A549 (cell line): ENCODE measurements around the gene C8A. TPM values are rescaled to one million over a fixed set of nuclear protein-coding genes. Genes with fewer than 3 reads are reported as not detected.

ENCODE experiments used
- ATAC-seq, 2 experiments: fragments of 200-7000 bp in 1 of 2; fragments of >200 bp in 1 of 2; cut with Nextera tagmentation in 1 of 2; cut with Tn5 transposase in 1 of 2; 3 replicates each; pipeline versions ENCODE4 v1.8.0 to v1.9.1; 2018 to 2020; ENCODE audit warnings: mild to moderate bottlenecking in 1 of 2, moderate library complexity in 1 of 2
- CTCF ChIA-PET: fragments of 300-600 bp; sonication (Branson Sonifier 250); formaldehyde crosslinking; extraction: SDS; loops from one replicate; lab custom pipeline; 2021; ENCODE audit warnings: antibody characterized with exemption, inconsistent platforms; lab: Yijun Ruan, JAX
- POLR2A ChIA-PET: fragments of 350-600 bp; formaldehyde crosslinking; extraction: SDS; loops from one replicate; lab custom pipeline; 2021; ENCODE audit warnings: antibody characterized with exemption, inconsistent platforms; lab: Yijun Ruan, JAX
- DNase-seq, 2 experiments: peaks; one replicate each; pipeline versions ENCODE4 v3.0.0 to v3.0.0-alpha.2; 2011 to 2016; ENCODE audit warnings: low read depth in 1 of 2, low spot score in 1 of 2
- FAIRE-seq: peaks from 2 replicates; lab custom pipeline; 2011; peaks lifted over from hg19 to GRCh38; lab: Jason Lieb, UNC
- H3K27ac ChIP-seq, 2 experiments: fragments of >200 bp; sonication (Bioruptor Twin); formaldehyde crosslinking; 3 replicates each; pipeline ENCODE4 v1.5.1; 2016 to 2017
- H3K4me1 ChIP-seq: fragments of >200 bp; sonication (Bioruptor Twin); formaldehyde crosslinking; 3 replicates; pipeline ENCODE4 v1.6.1; 2016
- H3K4me2 ChIP-seq: fragments of >200 bp; sonication (Bioruptor Twin); formaldehyde crosslinking; 3 replicates; pipeline ENCODE4 v1.6.1; 2016
- H3K4me3 ChIP-seq: fragments of >200 bp; sonication (Bioruptor Twin); formaldehyde crosslinking; 3 replicates; pipeline ENCODE4 v1.5.1; 2016
- H3K9me3 ChIP-seq: fragments of >200 bp; sonication (Bioruptor Twin); formaldehyde crosslinking; 3 replicates; pipeline ENCODE4 v1.6.1; 2016
- BHLHE40 ChIP-seq: IDR thresholded peaks from 2 replicates; pipeline ENCODE4 v1.6.1; 2012; ENCODE audit warnings: low read depth, low read length, inconsistent platforms
- CEBPB ChIP-seq, 2 experiments: fragments of >200 bp in 1 of 2; sonication (Bioruptor Twin) in 1 of 2; formaldehyde crosslinking in 1 of 2; IDR thresholded peaks; 2 replicates each; pipeline ENCODE4 v1.6.1; 2012 to 2016
- CHD2 ChIP-seq: fragments of 150-350 bp; IDR thresholded peaks from 2 replicates; pipeline ENCODE4 v1.6.1; 2014; ENCODE audit warnings: low read length; ENCODE audit not compliant: partially characterized antibody
- CHD4 ChIP-seq: fragments of 200-600 bp; sonication (generic); IDR thresholded peaks from 2 replicates; pipeline ENCODE4 v1.6.1; 2016; ENCODE audit warnings: antibody characterized with exemption, mild to moderate bottlenecking, borderline replicate concordance
- CTCF ChIP-seq: fragments of >200 bp; sonication (Bioruptor Twin); formaldehyde crosslinking; IDR thresholded peaks from 3 replicates; pipeline ENCODE4 v1.5.1; 2016
- FOXS1 ChIP-seq: fragments of 250-450 bp; sonication (Bioruptor Pico); IDR thresholded peaks from 2 replicates; pipeline ENCODE4 v1.5.0; 2020; ENCODE audit warnings: mild to moderate bottlenecking, moderate library complexity
- GATA3 ChIP-seq: IDR thresholded peaks from 2 replicates; pipeline ENCODE4 v1.6.1; 2012; ENCODE audit warnings: borderline replicate concordance
- JUN ChIP-seq, 2 experiments: fragments of >200 bp; sonication (Bioruptor Twin); formaldehyde crosslinking; IDR thresholded peaks; 2 replicates in 1 of 2; 3 replicates in 1 of 2; pipeline ENCODE4 v1.6.1; 2016 to 2017
- JUNB ChIP-seq: fragments of >200 bp; sonication (Bioruptor Twin); formaldehyde crosslinking; IDR thresholded peaks from 2 replicates; pipeline ENCODE4 v1.6.1; 2016
- KDM1A ChIP-seq: fragments of 200-600 bp; sonication (generic); IDR thresholded peaks from 2 replicates; pipeline ENCODE4 v1.6.1; 2016; ENCODE audit warnings: low read depth, mild to moderate bottlenecking
- KDM5A ChIP-seq: fragments of 200-600 bp; sonication (generic); IDR thresholded peaks from 2 replicates; pipeline ENCODE4 v1.6.1; 2016; ENCODE audit warnings: antibody characterized with exemption, mild to moderate bottlenecking
- MAZ ChIP-seq: fragments of 150-350 bp; IDR thresholded peaks from 2 replicates; pipeline ENCODE4 v1.6.1; 2014; ENCODE audit warnings: antibody characterized with exemption, low read depth, low read length, borderline replicate concordance
- MYC ChIP-seq: IDR thresholded peaks from 2 replicates; pipeline ENCODE4 v1.6.1; 2012; ENCODE audit warnings: mild to moderate bottlenecking, inconsistent platforms, low read length, improper control_type of control experiment, borderline replicate concordance
- PHF8 ChIP-seq: fragments of 200-600 bp; sonication (generic); IDR thresholded peaks from 2 replicates; pipeline ENCODE4 v1.6.1; 2016; ENCODE audit warnings: low read depth, mild to moderate bottlenecking, antibody characterized with exemption, moderate library complexity, borderline replicate concordance
- POLR2A ChIP-seq: IDR thresholded peaks from 2 replicates; pipeline ENCODE4 v1.6.1; 2012; ENCODE audit warnings: mild to moderate bottlenecking, low read length
- POLR2AphosphoS2 ChIP-seq: conservative IDR thresholded peaks from 2 replicates; pipeline ENCODE4 v1.6.1; 2012; ENCODE audit warnings: low read length, improper control_type of control experiment, inconsistent platforms
- RAD21 ChIP-seq, 2 experiments: fragments of >200 bp in 1 of 2; sonication (Bioruptor Twin) in 1 of 2; formaldehyde crosslinking in 1 of 2; IDR thresholded peaks in 1 of 2; conservative IDR thresholded peaks in 1 of 2; 2 replicates in 1 of 2; 3 replicates in 1 of 2; pipeline ENCODE4 v1.6.1; 2012 to 2018; ENCODE audit warnings: inconsistent platforms in 1 of 2
- RARB ChIP-seq: fragments of 250-450 bp; sonication (Bioruptor Pico); IDR thresholded peaks from 2 replicates; pipeline ENCODE4 v1.8.0; 2021; ENCODE audit warnings: mild to moderate bottlenecking, moderate library complexity
- RCOR1 ChIP-seq: fragments of 150-350 bp; IDR thresholded peaks from 2 replicates; pipeline ENCODE4 v1.6.1; 2014; ENCODE audit warnings: antibody characterized with exemption, low read length, low read depth
- TFCP2L1 ChIP-seq: fragments of 250-450 bp; sonication (Bioruptor Pico); IDR thresholded peaks from 2 replicates; pipeline ENCODE4 v1.5.0; 2021; ENCODE audit warnings: mild to moderate bottlenecking
- TP53 ChIP-seq: fragments of 250-450 bp; sonication (Bioruptor Pico); IDR thresholded peaks from 2 replicates; pipeline ENCODE4 v1.5.0; 2021; ENCODE audit warnings: mild to moderate bottlenecking, moderate library complexity
- ZC3H11A ChIP-seq: fragments of 450-650 bp; IDR thresholded peaks from 2 replicates; pipeline ENCODE4 v1.6.1; 2014; ENCODE audit warnings: antibody characterized with exemption, mild to moderate bottlenecking
- ZFP36 ChIP-seq: fragments of 450-650 bp; IDR thresholded peaks from 2 replicates; pipeline ENCODE4 v1.6.1; 2014; ENCODE audit warnings: borderline replicate concordance; ENCODE audit not compliant: partially characterized antibody
- ZNF302 ChIP-seq: fragments of 250-450 bp; sonication (Bioruptor Pico); IDR thresholded peaks from 2 replicates; pipeline ENCODE4 v1.9.0; 2021; ENCODE audit warnings: inconsistent platforms, mild to moderate bottlenecking, moderate library complexity
- WGBS: methylation state at CpG from one replicate; pipeline ENCODE4 v1.1.6; 2017; ENCODE audit errors: missing lambda C conversion rate; 5-methylcytosine and 5-hydroxymethylcytosine counted together
- polyA plus RNA-seq, 4 experiments: library from polyadenylated mRNA; depleted of rRNA in 3 of 4; stranded (reverse); fragments of >200 nt; fragmentation: RNase III in 1 of 4; extraction: RNeasy Plus Mini Kit Qiagen cat#74134 plus additional on column Dnase treatment in 1 of 4; gene quantifications; 2 replicates in 3 of 4; 3 replicates in 1 of 4; pipeline ENCODE4 v1.2.3, GENCODE V29; 2011 to 2017
- TF ChIP-seq, protein P1 (sequence below): fragments of 200-600 bp; sonication (generic); IDR thresholded peaks from 2 replicates; pipeline ENCODE4 v1.6.1; 2016; ENCODE audit warnings: antibody characterized with exemption, mild to moderate bottlenecking, moderate library complexity
- TF ChIP-seq, protein P2 (sequence below): fragments of >200 bp; sonication (Bioruptor Twin); formaldehyde crosslinking; IDR thresholded peaks from 3 replicates; pipeline ENCODE4 v1.6.1; 2016
- TF ChIP-seq, protein P3 (sequence below): fragments of 250-450 bp; sonication (Bioruptor Pico); IDR thresholded peaks from 2 replicates; pipeline ENCODE4 v1.5.0; 2021; ENCODE audit warnings: mild to moderate bottlenecking, moderate library complexity, borderline replicate concordance

The C8A gene
- polyA plus RNA-seq, 2 of the 4 experiments (the other 2 are of a cell fraction) = not detected

GRCh38 chr1:56836359-56836758 lies 18.2 kb upstream of the C8A start:
- CTCF ChIA-PET = no interaction called here
- H3K9me3 ChIP-seq = no peaks in the 10 kb centered on the region; the same call in 2 of the 3 replicates
- FAIRE-seq (no peak), DNase-seq (no peak), ATAC-seq (no peak)
- POLR2A ChIA-PET = no interaction called here
- no peak overlapping the region for H3K4me3 ChIP-seq
- WGBS = 35% methylated on average over 3 of the region's 4 CpGs
- H3K27ac ChIP-seq = no peak overlapping the region
- H3K4me1 ChIP-seq = no peaks in the 10 kb centered on the region
- no peak overlapping the region for H3K4me2 ChIP-seq
- TF ChIP-seq CHD2 (no peak), RAD21 (conservative IDR thresholded peaks at IDR 0.05 in 1 of 2, IDR thresholded peaks at IDR 0.05 in 1 of 2) (no peak), PHF8 (no peak), BHLHE40 (no peak), ZNF302 (CRISPR knock-in tag) (no peak), MAZ (no peak), FOXS1 (CRISPR knock-in tag) (no peak), TFCP2L1 (CRISPR knock-in tag) (no peak), CHD4 (no peak), CTCF (no peak), MYC (no peak), JUN (IDR thresholded peaks at IDR 0.05) (no peak), TP53 (CRISPR knock-in tag) (no peak), CEBPB (IDR thresholded peaks at IDR 0.05) (no peak), ZFP36 (no peak), RARB (no peak), KDM1A (no peak), JUNB (no peak), KDM5A (no peak)

- WGBS = 20% methylated on average over 8 of the region's 9 CpGs
- ChIA-PET POLR2A (no interaction called here), CTCF (interaction anchor here (0.6 kb wide), 2 partner anchors 983 to 1548 kb away, joined by 3 read pairs; no protein-coding TSS in a partner anchor)
- TF ChIP-seq KDM5A (no peak), POLR2A (no peak), POLR2AphosphoS2 (no peak), RARB (no peak), RCOR1 (no peak), GATA3 (no peak), KDM1A (no peak), ZC3H11A (no peak)
- TF ChIP-seq, protein P1, sequence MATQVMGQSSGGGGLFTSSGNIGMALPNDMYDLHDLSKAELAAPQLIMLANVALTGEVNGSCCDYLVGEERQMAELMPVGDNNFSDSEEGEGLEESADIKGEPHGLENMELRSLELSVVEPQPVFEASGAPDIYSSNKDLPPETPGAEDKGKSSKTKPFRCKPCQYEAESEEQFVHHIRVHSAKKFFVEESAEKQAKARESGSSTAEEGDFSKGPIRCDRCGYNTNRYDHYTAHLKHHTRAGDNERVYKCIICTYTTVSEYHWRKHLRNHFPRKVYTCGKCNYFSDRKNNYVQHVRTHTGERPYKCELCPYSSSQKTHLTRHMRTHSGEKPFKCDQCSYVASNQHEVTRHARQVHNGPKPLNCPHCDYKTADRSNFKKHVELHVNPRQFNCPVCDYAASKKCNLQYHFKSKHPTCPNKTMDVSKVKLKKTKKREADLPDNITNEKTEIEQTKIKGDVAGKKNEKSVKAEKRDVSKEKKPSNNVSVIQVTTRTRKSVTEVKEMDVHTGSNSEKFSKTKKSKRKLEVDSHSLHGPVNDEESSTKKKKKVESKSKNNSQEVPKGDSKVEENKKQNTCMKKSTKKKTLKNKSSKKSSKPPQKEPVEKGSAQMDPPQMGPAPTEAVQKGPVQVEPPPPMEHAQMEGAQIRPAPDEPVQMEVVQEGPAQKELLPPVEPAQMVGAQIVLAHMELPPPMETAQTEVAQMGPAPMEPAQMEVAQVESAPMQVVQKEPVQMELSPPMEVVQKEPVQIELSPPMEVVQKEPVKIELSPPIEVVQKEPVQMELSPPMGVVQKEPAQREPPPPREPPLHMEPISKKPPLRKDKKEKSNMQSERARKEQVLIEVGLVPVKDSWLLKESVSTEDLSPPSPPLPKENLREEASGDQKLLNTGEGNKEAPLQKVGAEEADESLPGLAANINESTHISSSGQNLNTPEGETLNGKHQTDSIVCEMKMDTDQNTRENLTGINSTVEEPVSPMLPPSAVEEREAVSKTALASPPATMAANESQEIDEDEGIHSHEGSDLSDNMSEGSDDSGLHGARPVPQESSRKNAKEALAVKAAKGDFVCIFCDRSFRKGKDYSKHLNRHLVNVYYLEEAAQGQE = no peak
- TF ChIP-seq, protein P2, sequence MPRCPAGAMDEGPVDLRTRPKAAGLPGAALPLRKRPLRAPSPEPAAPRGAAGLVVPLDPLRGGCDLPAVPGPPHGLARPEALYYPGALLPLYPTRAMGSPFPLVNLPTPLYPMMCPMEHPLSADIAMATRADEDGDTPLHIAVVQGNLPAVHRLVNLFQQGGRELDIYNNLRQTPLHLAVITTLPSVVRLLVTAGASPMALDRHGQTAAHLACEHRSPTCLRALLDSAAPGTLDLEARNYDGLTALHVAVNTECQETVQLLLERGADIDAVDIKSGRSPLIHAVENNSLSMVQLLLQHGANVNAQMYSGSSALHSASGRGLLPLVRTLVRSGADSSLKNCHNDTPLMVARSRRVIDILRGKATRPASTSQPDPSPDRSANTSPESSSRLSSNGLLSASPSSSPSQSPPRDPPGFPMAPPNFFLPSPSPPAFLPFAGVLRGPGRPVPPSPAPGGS = no peak
- TF ChIP-seq, protein P3, sequence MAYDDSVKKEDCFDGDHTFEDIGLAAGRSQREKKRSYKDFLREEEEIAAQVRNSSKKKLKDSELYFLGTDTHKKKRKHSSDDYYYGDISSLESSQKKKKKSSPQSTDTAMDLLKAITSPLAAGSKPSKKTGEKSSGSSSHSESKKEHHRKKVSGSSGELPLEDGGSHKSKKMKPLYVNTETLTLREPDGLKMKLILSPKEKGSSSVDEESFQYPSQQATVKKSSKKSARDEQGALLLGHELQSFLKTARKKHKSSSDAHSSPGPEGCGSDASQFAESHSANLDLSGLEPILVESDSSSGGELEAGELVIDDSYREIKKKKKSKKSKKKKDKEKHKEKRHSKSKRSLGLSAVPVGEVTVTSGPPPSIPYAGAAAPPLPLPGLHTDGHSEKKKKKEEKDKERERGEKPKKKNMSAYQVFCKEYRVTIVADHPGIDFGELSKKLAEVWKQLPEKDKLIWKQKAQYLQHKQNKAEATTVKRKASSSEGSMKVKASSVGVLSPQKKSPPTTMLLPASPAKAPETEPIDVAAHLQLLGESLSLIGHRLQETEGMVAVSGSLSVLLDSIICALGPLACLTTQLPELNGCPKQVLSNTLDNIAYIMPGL = no peak
- Histone ChIP-seq H3K27ac (no peak overlapping the region), H3K4me1 (no peaks in the 10 kb centered on the region), H3K4me3 (no peak overlapping the region), H3K9me3 (no peaks in the 10 kb centered on the region; the same call in 2 of the 3 replicates), H3K4me2 (no peak overlapping the region)
- ATAC-seq (no peak), FAIRE-seq (no peak), DNase-seq (no peak)
Measured at GRCh38 chr1:56837244-56837939, 17.2 kb upstream of the C8A start.
